HG02610 (cell line): ENCODE data around the gene ESPN.

Source experiments
- ATAC-seq: cut with Tn5 transposase; IDR thresholded peaks from one replicate; pipeline ENCODE4 v1.9.1; 2021; ENCODE audit warnings: mild to moderate bottlenecking, moderate library complexity; ENCODE audit not compliant: unreplicated experiment

The ESPN gene

GRCh38 chr1:6508816-6509189 is 84.2 kb downstream of the ESPN start:
- no peak for ATAC-seq

- ATAC-seq: no peak
Measured at GRCh38 chr1:6509220-6509918, 84.8 kb downstream of the ESPN start.

GRCh38 chr1:6509919-6510291 is 85.3 kb downstream of the ESPN start:
- no peak for ATAC-seq

- ATAC-seq: no peak
Measured at GRCh38 chr1:6510493-6510892, 85.9 kb downstream of the ESPN start.
